ENCODE data around the gene STARD3NL.
"Not testable (repeated sequence)": the region's sequence is repeated elsewhere in the genome, so short reads cannot be mapped to it uniquely, and the experiment has no call there.

The STARD3NL gene

DNA sequence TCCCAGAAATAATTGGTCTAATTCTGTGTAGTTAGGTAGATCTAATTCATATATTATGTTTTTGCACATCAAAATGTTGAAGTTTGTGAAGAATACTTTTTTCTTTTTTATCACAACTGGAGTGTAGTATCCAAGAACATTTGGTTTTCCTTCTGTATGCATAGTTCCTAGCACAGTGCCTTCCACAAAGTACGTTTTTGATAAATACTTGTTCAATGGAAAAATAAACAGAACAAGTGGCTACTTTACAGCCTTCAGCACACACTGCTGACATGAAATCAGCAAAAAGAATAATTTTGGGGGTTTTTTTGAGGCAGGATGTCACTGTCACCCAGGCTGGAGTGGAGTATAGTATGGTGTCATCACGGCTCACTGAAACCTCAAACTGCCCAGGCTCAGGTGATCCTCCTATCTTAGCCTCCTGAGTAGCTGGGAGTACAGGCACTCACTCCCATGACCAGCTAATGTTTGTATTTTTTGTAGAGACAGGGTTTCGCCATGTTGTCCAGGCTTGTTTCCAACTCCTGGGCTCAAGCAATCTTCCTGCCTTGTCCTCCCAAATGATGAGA is 67.4 kb downstream of the STARD3NL start:
- no peak for DNase-seq
- intact Hi-C loops (cut with DNase I), result no loop called here

DNA sequence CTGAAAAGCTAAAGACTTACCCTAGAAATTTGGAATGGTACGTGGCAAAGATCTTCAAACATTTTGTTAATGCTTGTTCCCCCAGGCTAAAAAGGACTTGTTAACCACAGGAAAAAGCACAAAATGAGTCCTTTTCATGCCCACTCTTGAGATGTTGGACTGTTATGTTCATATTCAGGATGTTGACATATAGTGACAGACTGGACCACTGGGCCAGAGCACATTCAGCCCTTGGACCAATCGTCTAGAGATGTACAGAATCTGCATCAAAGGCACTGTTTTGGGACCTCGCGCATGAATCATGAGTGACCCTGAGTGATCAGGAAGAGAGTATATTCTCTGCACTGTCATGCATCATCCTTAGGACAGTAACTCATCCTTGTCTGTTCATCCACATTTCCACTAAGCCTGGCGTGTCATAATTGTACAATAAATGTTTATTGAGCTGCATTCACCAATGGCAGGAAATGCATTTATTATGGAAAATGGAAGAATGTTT is 70.1 kb downstream of the STARD3NL start:
- intact Hi-C loops (cut with DNase I), result no loop called here

GRCh38 chr7:38249849-38250248 is 71.8 kb downstream of the STARD3NL start:
- DNase-seq; intact Hi-C loops (cut with DNase I): not testable (repeated sequence)

More for the DNA sequence above, 70.1 kb downstream of the STARD3NL start:
- DNase-seq, result no peak

DNA sequence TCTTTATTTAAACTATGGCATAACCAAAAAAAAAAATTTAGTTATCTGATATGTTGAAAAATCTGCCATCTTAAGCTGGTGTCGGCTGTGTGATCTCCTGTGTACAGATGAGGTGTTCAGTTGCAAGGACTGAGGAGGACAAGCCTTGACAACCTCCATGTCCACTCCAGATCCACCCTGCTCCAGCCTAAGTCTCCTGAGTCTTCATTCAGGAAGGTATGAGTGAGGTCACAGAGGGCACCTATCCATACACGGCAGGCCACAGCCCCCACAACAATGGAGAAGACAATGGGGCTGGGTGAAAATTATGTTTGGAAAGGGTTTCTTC is 79.3 kb downstream of the STARD3NL start:
- DNase-seq, result no peak
- intact Hi-C loops (cut with DNase I), result no loop called here

DNA sequence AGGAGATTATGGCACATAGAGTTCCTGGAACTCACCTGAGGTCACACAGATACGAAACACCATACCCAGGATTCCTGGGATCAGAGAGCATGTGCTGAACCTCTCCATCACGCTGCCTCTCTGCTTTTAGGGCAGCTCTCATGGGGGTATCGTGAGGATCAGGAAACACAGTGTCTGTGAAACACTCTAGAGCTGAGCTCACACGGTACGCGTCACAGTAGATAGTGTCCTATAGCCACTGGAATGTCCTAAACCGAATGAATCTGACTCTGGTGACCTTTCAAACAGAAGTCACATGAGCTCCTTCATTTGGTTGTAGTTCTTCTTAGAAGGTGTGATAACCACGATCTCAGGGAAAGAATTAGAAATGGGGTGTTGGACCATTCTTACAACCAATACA is 81.1 kb downstream of the STARD3NL start:
- intact Hi-C loops (cut with DNase I); DNase-seq: not testable (repeated sequence)

DNA sequence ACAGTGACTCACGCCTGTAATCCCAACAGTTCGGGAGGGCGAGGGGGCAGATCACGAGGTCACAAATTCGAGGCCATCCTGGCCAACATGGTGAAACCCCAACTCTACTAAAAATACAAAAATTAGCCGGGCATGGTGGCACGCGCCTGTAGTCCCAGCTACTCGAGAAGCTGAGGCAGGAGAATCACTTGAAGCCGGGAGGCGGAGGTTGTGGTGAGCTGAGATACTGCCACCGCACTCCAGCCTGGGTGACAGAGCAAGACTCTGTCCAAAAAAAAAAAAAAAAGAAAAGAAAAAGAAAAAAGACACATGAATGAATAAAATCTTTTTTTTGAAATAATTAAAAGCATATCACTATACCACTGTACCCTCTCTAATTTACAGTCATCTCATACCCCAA is 83.6 kb downstream of the STARD3NL start:
- intact Hi-C loops (cut with DNase I); DNase-seq: not testable (repeated sequence)

DNA sequence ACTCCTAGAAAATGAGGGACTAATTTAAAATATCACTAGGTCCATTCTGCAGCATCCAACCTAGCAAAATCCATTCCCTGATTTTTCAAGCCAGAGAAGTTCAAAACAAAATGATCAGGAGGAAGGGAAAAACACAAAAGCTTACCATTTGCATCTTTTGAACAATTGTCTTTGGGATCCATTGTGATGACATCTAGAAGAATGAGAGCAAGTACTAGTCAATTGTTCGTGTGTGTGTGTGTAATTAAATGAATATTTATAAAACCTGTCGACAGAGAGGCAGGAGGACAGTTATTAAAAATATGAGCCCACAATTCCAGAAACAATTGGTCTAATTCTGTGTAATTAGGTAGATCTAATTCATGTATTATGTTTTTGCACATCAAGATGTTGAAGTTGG is 84.0 kb downstream of the STARD3NL start:
- DNase-seq; intact Hi-C loops (cut with DNase I): not testable (repeated sequence)

DNA sequence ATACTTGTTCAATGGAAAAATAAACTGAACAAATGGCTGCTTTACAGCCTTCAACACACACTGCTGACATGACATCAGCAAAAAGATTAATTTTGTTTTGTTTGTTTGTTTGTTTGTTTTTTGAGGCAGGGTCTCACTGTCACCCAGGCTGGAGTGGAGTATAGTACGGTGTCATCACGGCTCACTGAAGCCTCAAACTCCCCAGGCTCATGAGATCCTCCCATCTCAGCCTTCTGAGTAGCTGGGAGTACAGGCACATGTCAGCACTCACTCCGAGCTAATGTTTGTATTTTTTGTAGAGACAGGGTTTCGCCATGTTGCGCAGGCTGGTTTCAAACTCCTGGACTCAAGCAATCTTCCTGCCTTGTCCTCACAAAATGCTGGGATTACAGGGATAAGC is 84.5 kb downstream of the STARD3NL start:
- DNase-seq, result peak in 1 of 42 donors; percentile 44
- intact Hi-C loops (cut with DNase I), result no loop called here

- DNase-seq; intact Hi-C loops (cut with DNase I): not testable (repeated sequence)
Observed at GRCh38 chr7:38263274-38263673, 85.2 kb downstream of the STARD3NL start.

DNA sequence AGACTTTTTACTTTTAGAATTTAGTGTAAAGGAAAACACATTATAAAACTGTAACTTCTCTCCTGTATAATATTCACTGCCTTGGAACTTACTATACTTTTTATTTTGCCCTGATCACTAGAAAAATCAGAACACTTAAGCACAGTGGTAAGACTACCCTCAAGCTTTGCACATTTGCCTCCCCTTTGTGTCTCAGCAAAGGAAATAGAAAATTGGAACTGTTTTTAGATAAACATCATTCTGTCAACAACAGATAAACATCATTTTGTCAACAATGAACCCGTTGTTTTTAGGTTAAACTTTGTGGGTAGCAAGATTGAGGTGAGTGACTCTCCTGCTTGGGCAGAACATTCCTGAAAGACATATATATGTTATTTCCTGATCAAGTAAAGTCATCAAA is 86.6 kb downstream of the STARD3NL start:
- intact Hi-C loops (cut with DNase I); DNase-seq: not testable (repeated sequence)

DNA sequence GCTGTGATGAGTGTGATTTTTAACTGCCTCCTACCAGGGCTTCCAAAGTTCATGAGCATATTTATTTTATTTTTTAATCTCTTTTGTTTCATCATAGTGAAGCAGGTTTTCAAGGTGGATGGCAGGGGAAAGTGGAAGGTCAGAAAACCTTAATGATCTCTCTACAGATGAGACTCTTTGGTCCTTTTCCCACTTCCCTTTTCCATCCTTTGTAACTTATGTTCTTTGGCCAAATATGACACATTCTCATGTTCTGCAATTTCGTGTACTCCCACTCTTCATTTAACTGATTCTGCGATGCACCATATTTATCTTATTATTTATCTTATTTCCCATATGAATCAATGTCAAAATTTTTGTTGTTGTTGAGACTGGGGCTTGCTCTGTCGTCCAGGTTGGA is 87.9 kb downstream of the STARD3NL start:
- intact Hi-C loops (cut with DNase I); DNase-seq: not testable (repeated sequence)

GRCh38 chr7:38269704-38270346 is 91.8 kb downstream of the STARD3NL start:
- intact Hi-C loops (cut with DNase I); DNase-seq: not testable (repeated sequence)

DNA sequence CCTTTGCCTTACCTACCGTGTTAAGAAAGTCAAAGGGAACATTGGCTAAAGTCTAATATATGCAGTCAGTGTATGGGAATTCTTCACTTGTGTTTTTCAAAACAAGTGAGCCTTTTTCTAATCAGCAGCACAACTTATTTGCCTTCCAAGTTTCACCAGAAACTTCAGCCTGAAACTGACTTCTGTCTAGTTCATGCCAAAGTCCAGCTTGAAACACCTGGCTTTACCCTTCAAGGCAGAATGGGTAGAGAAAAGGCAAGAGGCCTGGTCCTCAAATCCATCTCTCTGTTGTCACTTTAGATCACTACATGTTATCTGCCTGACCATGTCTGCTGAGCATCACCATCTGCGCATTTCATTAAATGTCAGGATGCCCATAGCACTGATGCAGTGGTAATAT is 92.4 kb downstream of the STARD3NL start:
- DNase-seq; intact Hi-C loops (cut with DNase I): not testable (repeated sequence)

DNA sequence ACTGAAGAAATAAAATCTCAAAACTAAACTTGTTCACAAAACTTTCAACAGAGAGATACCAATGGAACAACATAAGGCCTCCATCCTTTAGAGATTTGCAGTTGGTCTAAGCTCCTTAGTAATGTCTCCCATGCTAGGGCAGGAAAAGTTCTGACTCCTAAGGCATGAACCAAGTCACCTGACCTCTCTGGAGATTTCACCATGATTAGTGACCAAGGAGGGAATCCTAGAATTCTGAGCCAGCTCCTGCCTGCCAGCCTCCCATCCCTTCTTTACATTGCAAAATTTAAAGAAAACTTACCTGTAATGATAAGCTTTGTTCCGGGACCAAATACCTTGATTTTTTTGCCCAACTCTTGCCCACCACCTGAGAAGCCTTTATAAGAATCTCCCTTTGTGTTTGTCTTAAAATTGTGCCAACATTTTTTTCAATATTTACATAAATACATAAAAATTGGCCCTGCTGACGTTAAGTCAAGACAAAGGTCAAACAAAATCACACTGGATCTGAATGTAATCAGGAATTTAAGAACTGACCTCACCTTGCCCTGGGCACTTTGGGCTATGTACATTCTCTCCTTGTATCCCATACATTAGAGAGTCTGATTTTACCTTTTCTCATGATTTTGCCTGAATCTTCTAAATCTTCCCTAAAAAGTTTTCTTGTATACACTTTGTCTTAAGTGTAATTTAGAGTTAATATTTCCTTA is 95.4 kb downstream of the STARD3NL start, which contains the start of gene TARP:
TSS of gene TARP (minus strand) at position 351 of the 710 bp plus-strand sequence.
- no peak for DNase-seq
- intact Hi-C loops (cut with DNase I), result no loop called here

- no peak for DNase-seq
- intact Hi-C loops (cut with DNase I), result no loop called here
Observed at GRCh38 chr7:38274486-38274885, 96.4 kb downstream of the STARD3NL start.

- intact Hi-C loops (cut with DNase I), result no loop called here
- DNase-seq, result no peak
Observed at GRCh38 chr7:38274927-38275620, 97.0 kb downstream of the STARD3NL start.

- intact Hi-C loops (cut with DNase I), result no loop called here
- no peak for DNase-seq
Observed at GRCh38 chr7:38276096-38276877, 98.2 kb downstream of the STARD3NL start.

DNA sequence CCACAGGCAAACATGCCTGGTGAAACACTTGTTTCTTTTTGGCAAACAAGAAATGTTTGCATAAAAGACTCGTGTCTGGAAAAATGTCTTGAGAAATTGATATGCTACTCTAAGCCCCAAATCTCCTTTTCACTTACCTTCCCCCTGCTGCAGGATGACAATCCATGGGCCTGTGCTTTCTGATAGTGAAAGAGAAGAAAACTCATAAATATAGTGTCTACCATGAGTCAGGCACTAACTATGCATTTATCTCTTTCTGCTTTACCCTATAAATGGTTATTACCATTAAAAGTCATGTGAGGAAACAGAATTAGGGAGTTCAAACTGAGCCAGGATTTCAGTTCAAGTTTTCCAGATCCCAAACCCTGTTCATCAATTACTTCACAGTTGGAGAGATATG is 102.0 kb downstream of the STARD3NL start:
- intact Hi-C loops (cut with DNase I), result no loop called here

More for the DNA sequence above, 102.0 kb downstream of the STARD3NL start:
- DNase-seq, result no peak

Data from head of caudate nucleus (tissue), 42 donors.